Heart right ventricle (tissue), 16 donors: ENCODE measurements around the gene DISC1. TPM values are rescaled to one million over a fixed set of nuclear protein-coding genes. Genes with fewer than 3 reads are reported as not detected.
"Not testable (repeated sequence)": the region's sequence is repeated elsewhere in the genome, so short reads cannot be mapped to it uniquely, and the experiment has no call there.

Source experiments
- ATAC-seq, 8 donors: fragments of 200-7000 bp; cut with Tn5 transposase; one replicate each; pipeline ENCODE4 v1.9.1; 2020; ENCODE audit warnings: mild to moderate bottlenecking in 8 of 8, moderate library complexity in 8 of 8, moderate number of reproducible peaks in 1 of 8
- DNase-seq, 2 donors: peaks; one replicate each; pipeline ENCODE4 v3.0.0-alpha.2; 2020
- H3K27ac ChIP-seq, 10 donors: fragments of 200-600 bp; sonication (generic) in 2 of 10; one replicate each; pipeline versions ENCODE4 v1.5.0 to v1.8.0; 2020 to 2022; ENCODE audit warnings: mild to moderate bottlenecking in 3 of 10
- H3K27me3 ChIP-seq, 7 donors: fragments of 200-600 bp; one replicate each; pipeline ENCODE4 v1.8.0; 2021 to 2022; ENCODE audit warnings: mild to moderate bottlenecking in 2 of 7
- H3K36me3 ChIP-seq, 9 donors: fragments of 200-600 bp; sonication (generic) in 1 of 9; one replicate each; pipeline versions ENCODE4 v1.5.0 to v1.8.0; 2020 to 2022; ENCODE audit warnings: mild to moderate bottlenecking in 2 of 9
- H3K4me1 ChIP-seq, 9 donors: fragments of 200-600 bp; sonication (generic) in 1 of 9; one replicate each; pipeline versions ENCODE4 v1.5.0 to v1.8.0; 2020 to 2022; ENCODE audit warnings: mild to moderate bottlenecking in 4 of 9
- H3K4me3 ChIP-seq, 10 donors: fragments of 200-600 bp; sonication (generic) in 2 of 10; one replicate each; pipeline versions ENCODE4 v1.5.0 to v1.8.0; 2020 to 2022; ENCODE audit warnings: mild to moderate bottlenecking in 7 of 10, moderate library complexity in 2 of 10
- H3K9me3 ChIP-seq, 11 donors: fragments of 200-600 bp in 10 of 11; sonication (generic) in 2 of 11; one replicate each; pipeline versions ENCODE4 v1.5.0 to v1.8.0; 2013 to 2022; ENCODE audit warnings: mild to moderate bottlenecking in 2 of 11, control low read depth in 1 of 11, moderate library complexity in 1 of 11
- WGBS, 2 donors: extraction: QIAGEN DNeasy Blood & Tissue Kit; methylation state at CpG; one replicate each; pipeline ENCODE4 v1.1.7; 2013; ENCODE audit warnings: inconsistent platforms in 1 of 2; 5-methylcytosine and 5-hydroxymethylcytosine counted together
- intact Hi-C, 10 donors: fragments of 100-400 bp; cut with DNase I; formaldehyde crosslinking; loops; one replicate each; pipeline versions ENCODE4 v1.11.1 to v1.14.2; 2022
- polyA plus RNA-seq, 2 donors: library from polyadenylated mRNA; stranded (reverse); fragments of 200-250 nt; gene quantifications; one replicate each; pipeline ENCODE4 v1.2.3, GENCODE V29; 2013
- total RNA-seq, 10 donors: library from RNA; stranded (reverse); fragmentation: NEBNext Ultra II Directional in 3 of 10; extraction: Animal tissue kit (Norgen Biotek cat#: 25700) in 3 of 10; gene quantifications; one replicate each; pipeline versions ENCODE4 v1.2.1 to v1.2.4, GENCODE V29; 2021 to 2023
- TF ChIP-seq, protein P1 (sequence below), 9 donors: fragments of 200-600 bp; sonication (generic) in 2 of 9; IDR thresholded peaks; one replicate each; pipeline versions ENCODE4 v1.5.0 to v1.8.0; 2021 to 2022; ENCODE audit warnings: antibody characterized with exemption in 9 of 9, mild to moderate bottlenecking in 5 of 9, moderate library complexity in 1 of 9
- donor health status: Arrhythmogenic right ventricular cardiomyopathy.
- donor health status: ischemic (EF 13 %, LVEDD 7.1; RV severe dilation, severe dysfunction).
- donor health status: healthy with polysubstance abuse.
- donor health status: DM: no; HTN: yes; CAD: no.
- donor health status: DM: no; HTN: no; CAD: no.
- donor health status: ischemic (EF 25% LVEDD 6.9; RV normal size, moderate dysfunction).
- donor health status: ischemic (EF 25% LVEDD 5.7; RV mildly dilated, moderate dysfunction).
- donor health status: healthy.
- donor health status: DM: yes; HTN: yes; CAD: no.
- donor health status: Ischemic cardiomyopathy.
- donor health status: ischemic (EF 35%, LVEDD 5.7; RV mildly dilated, moderate dysfunction).
- donor health status: nonischemic (EF 11% LVEDD 7.7; RV severe dilation, severe dysfunction).
- donor health status: DM: yes; HTN: yes; CAD: no.
- donor health status: PGD.
- donor health status: ischemic (EF 29% LVEDD 5.4; RV normal size, mild dysfunction).
- donor health status: nonischemic (EF 23%, LVEDD 6.1; RV moderate dilation, normal function).

Gene DISC1
- total and polyA plus RNA-seq, 12 donors = 1.4 to 6.4 (median 4.0) TPM

DNA sequence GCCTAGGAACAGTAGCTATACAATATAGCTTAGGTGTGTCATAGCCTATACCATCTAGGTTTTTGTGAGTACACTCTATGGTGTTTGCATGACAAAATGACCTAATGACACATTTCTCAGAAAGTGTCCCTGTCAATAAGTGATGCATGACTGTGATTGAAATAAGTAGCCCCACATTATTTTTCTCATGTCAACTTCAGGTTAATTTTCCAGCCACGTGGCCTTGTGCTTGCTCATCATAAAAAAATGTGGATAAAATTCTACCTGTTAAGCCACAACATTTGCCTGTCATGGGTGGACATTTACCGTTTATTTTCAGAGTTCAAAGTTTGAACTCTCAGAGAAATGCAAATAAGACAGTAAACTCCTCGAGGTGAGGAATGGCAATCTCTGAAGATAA, 5.5 kb downstream of the DISC1 start:
- Histone ChIP-seq H3K4me1 (peaks cover 4 to 43% (median 24%) of the 10 kb centered on the region in 9 donors), H3K4me3 (no peak overlapping the region), H3K36me3 (peaks cover 0 to 6% (median 0%) of the 10 kb centered on the region in 9 donors), H3K27me3 (no peaks in the 10 kb centered on the region), H3K27ac (no peak overlapping the region), H3K9me3 (no peaks in the 10 kb centered on the region)
- intact Hi-C loops = loop anchor here in 2 of 10 donors (10.0 kb wide), 2 partner anchors 53 to 63 kb away; no protein-coding TSS in a partner anchor
- ATAC-seq = no peak
- no peak for DNase-seq
- 86 to 90% methylated on average over 3 of the region's 3 CpGs for WGBS, 2 donors
- TF ChIP-seq, protein P1, sequence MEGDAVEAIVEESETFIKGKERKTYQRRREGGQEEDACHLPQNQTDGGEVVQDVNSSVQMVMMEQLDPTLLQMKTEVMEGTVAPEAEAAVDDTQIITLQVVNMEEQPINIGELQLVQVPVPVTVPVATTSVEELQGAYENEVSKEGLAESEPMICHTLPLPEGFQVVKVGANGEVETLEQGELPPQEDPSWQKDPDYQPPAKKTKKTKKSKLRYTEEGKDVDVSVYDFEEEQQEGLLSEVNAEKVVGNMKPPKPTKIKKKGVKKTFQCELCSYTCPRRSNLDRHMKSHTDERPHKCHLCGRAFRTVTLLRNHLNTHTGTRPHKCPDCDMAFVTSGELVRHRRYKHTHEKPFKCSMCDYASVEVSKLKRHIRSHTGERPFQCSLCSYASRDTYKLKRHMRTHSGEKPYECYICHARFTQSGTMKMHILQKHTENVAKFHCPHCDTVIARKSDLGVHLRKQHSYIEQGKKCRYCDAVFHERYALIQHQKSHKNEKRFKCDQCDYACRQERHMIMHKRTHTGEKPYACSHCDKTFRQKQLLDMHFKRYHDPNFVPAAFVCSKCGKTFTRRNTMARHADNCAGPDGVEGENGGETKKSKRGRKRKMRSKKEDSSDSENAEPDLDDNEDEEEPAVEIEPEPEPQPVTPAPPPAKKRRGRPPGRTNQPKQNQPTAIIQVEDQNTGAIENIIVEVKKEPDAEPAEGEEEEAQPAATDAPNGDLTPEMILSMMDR (IDR thresholded peaks at IDR 0.05) = no peak

DNA sequence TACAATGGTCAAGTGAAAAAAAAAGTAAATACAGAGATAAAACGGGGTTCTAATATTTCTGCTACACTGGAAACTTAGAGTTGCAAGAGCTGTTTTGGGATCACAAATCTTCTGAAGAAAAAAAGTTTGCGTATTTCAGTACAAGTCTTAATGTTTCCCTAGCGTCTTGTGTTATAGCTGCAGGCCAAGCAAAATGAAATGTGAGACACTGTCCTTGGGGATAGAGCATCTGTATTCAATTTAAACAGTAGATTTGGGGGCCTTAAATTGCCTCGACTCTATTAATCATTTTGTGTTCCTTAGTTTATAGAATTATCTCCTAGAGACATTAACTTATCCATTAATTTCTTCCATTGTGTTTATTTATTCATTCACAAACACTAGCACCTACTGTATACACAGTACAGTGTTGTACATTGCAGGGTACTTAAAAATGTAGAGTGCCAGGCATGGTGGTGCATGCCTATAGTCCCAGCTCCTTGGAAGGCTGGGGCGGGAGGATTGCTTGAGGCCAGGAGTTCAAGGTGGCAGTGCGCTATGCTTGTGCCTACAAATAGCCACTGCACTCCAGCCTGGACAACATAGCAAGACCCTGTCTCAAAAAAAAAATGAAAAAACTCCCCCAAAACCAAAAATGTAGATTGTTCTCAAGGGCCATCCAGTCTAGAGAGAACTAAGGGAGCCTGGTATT, 7.9 kb downstream of the DISC1 start:
- no peak for ATAC-seq
- Histone ChIP-seq H3K4me1 (peaks cover 0 to 20% (median under 1%) of the 10 kb centered on the region in 9 donors), H3K27ac (no peak overlapping the region), H3K27me3 (no peaks in the 10 kb centered on the region), H3K36me3 (peaks cover 0 to 6% (median 0%) of the 10 kb centered on the region in 9 donors), H3K9me3 (peaks cover 0 to 3% (median 0%) of the 10 kb centered on the region in 11 donors), H3K4me3 (no peak overlapping the region)
- DNase-seq = no peak
- intact Hi-C loops = loop anchor here in 2 of 10 donors (10.0 kb wide), 2 partner anchors 50 to 60 kb away; no protein-coding TSS in a partner anchor
- TF ChIP-seq, protein P1 (IDR thresholded peaks at IDR 0.05) = no peak
- 75 to 80% methylated on average over 6 of the region's 6 CpGs for WGBS, 2 donors

DNA sequence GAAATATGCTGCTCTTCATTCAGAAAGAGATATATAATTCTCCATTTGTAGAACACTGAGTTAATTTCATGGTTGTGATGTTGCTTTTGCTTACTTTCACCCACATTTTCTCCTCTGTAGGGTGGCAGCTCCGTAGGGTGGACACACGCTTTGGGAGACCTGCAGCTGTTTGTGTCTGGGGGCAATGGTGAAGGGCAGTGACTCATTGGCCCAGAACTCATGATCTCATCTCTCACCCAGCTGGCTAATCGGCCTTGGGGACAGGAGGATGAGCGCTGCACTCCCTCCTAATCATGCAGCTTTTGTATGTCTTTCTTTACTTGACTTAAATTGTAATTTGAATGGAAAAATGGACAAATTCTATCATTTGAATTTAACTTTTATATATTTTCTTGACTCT, 9.6 kb downstream of the DISC1 start:
- no peak overlapping the region for H3K4me3 ChIP-seq
- TF ChIP-seq, protein P1 (IDR thresholded peaks at IDR 0.05) = no peak
- H3K4me1 ChIP-seq = peaks cover 0 to 5% (median 0%) of the 10 kb centered on the region in 9 donors
- WGBS, 2 donors = 60 to 66% methylated on average over 4 of the region's 4 CpGs
- H3K27ac ChIP-seq = no peak overlapping the region
- H3K36me3 ChIP-seq = no peaks in the 10 kb centered on the region
- ATAC-seq (peak in 3 of 8 donors; percentile 35 to 71 (median 49)), DNase-seq (no peak)
- H3K9me3 ChIP-seq = peaks cover 0 to 3% (median 0%) of the 10 kb centered on the region in 11 donors
- intact Hi-C loops = loop anchor here in 2 of 10 donors (10.0 kb wide), 2 partner anchors 49 to 59 kb away; no protein-coding TSS in a partner anchor
- H3K27me3 ChIP-seq = no peaks in the 10 kb centered on the region

DNA sequence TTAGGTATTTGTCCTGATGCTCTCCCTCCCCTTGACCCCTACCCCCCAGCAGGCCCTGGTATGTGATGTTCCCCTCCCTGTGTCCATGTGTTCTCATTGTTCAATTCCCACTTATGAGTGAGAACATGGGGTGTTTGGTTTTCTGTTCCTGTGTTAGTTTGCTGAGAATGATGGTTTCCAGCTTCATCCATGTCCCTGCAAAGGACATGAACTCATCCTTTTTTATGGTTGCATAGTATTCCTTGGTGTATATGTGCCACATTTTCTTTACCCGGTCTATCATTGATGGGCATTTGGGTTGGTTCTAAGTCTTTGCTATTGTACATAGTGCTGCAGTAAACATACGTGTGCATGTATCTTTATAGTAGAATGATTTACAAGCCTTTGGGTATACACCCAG, 10.3 kb downstream of the DISC1 start:
- H3K27ac ChIP-seq, DNase-seq, H3K36me3 ChIP-seq, H3K9me3 ChIP-seq, ATAC-seq, H3K4me1 ChIP-seq, H3K27me3 ChIP-seq, H3K4me3 ChIP-seq: not testable (repeated sequence)
- 93 to 98% methylated on average over 2 of the region's 2 CpGs for WGBS, 2 donors
- intact Hi-C loops = loop anchor here in 2 of 10 donors (10.0 kb wide), 2 partner anchors 48 to 58 kb away; no protein-coding TSS in a partner anchor

DNA sequence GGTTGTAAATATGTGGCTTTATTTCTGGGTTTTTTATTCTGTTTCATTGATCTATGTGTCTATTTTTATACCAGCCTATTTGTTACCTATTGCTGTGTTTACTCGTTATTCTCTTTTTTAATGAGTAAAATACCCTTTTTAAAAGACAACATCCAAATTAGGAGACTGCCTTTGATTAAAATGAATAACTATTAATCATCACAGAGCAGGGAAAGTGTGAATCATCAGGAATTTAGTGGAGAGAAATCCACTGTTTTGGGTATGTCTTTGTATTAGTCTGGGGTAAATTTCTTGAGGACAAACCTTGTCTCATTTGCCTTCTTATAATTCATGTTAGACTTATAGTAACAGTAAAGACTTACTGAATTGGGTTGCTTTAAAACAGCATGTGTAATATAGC, 12.1 kb downstream of the DISC1 start:
- Histone ChIP-seq H3K4me1 (peaks cover 4 to 15% (median 9%) of the 10 kb centered on the region in 9 donors), H3K27ac (no peak overlapping the region), H3K36me3 (no peaks in the 10 kb centered on the region), H3K27me3 (no peaks in the 10 kb centered on the region), H3K9me3 (peaks cover 0 to 3% (median 0%) of the 10 kb centered on the region in 11 donors), H3K4me3 (no peak overlapping the region)
- TF ChIP-seq, protein P1 (IDR thresholded peaks at IDR 0.05) = no peak
- intact Hi-C loops = loop anchor here in 2 of 10 donors (10.0 kb wide), 2 partner anchors 46 to 56 kb away; no protein-coding TSS in a partner anchor
- WGBS, 2 donors = 91 to 98% methylated on average over 1 of the region's 1 CpG
- DNase-seq (no peak), ATAC-seq (no peak)
